OCI-LY3 (cell line): ENCODE measurements around the gene TSKU.

Experiments
- EZH2phosphoT487 ChIP-seq: fragments of 200-600 bp; shearing (Covaris generic); IDR thresholded peaks from 2 replicates; pipeline ENCODE4 v1.6.1; 2018; ENCODE audit warnings: antibody characterized with exemption, mixed run types, low read depth
- TF ChIP-seq, protein P1 (sequence below): fragments of 200-600, 300-600 bp; sonication (generic); IDR thresholded peaks from 2 replicates; pipeline ENCODE4 v1.5.1; 2014; ENCODE audit warnings: antibody characterized with exemption, low read length, low read depth

DNA sequence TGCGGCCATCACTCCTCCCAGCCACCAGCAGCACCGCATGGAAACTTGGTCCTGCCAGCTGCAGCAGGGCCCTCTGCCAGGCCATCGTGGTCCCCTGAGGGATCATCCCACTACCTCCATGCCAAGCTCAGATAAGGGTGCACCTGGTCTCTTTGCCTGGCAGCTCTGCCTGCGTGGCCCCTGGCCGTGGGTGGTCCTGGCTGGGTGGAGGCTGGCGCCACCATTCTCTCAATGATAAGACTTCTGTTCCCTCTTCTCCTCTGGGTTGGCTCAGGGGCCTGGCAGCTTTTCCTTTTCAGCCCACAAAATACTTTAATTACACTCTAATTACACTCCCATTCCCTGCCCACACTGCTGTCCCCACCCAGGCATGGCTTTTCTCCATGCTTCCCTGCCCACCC is 26.8 kb upstream of the TSKU start:
- TF ChIP-seq, protein P1, sequence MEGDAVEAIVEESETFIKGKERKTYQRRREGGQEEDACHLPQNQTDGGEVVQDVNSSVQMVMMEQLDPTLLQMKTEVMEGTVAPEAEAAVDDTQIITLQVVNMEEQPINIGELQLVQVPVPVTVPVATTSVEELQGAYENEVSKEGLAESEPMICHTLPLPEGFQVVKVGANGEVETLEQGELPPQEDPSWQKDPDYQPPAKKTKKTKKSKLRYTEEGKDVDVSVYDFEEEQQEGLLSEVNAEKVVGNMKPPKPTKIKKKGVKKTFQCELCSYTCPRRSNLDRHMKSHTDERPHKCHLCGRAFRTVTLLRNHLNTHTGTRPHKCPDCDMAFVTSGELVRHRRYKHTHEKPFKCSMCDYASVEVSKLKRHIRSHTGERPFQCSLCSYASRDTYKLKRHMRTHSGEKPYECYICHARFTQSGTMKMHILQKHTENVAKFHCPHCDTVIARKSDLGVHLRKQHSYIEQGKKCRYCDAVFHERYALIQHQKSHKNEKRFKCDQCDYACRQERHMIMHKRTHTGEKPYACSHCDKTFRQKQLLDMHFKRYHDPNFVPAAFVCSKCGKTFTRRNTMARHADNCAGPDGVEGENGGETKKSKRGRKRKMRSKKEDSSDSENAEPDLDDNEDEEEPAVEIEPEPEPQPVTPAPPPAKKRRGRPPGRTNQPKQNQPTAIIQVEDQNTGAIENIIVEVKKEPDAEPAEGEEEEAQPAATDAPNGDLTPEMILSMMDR: no peak
- TF ChIP-seq EZH2phosphoT487: no peak
